H1 (cell line): ENCODE results near the gene SNRPD3.

Experiments
- POLR2A ChIP-seq, 2 experiments: IDR thresholded peaks; 1 replicate in 1 of 2; 2 replicates in 1 of 2; pipeline ENCODE4 v1.6.1; 2011; ENCODE audit warnings: low read depth in 2 of 2, low read length in 2 of 2, mild to moderate bottlenecking in 2 of 2; ENCODE audit errors: control extremely low read depth in 1 of 2
- ZNF274 ChIP-seq: IDR thresholded peaks from 2 replicates; pipeline ENCODE4 v1.7.0; 2012; ENCODE audit warnings: low read length, borderline replicate concordance; ENCODE audit errors: extremely low read depth
- TF ChIP-seq, protein P1 (sequence below), 3 experiments: IDR thresholded peaks; 1 replicate in 2 of 3; 2 replicates in 1 of 3; pipeline versions ENCODE4 v1.5.1 to v1.6.1; 2011; ENCODE audit warnings: low read length in 3 of 3, mild to moderate bottlenecking in 3 of 3, inconsistent platforms in 2 of 3, low read depth in 1 of 3, moderate library complexity in 1 of 3; ENCODE audit not compliant: insufficient read depth in 1 of 3; ENCODE audit errors: control extremely low read depth in 1 of 3

DNA sequence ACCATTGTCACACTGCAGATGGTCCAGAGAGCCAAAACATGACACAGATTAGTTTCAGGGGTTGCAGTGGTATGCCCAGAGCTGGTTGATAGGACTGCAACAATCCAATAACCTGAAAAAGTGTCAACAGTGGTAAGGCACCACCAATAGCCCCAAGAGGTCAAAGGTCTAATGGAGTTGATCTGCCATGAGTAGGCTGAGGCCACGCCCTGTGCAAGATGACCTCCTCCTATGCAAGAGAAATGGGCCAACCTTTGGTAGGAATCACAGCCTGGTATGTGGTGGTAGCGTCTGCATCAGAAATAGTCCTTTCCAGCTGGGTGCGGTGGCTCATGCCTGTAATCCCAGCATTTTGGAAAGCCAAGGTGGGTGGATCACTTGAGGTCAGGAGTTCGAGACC lies 20.5 kb upstream of the SNRPD3 start:
- TF ChIP-seq, protein P1, sequence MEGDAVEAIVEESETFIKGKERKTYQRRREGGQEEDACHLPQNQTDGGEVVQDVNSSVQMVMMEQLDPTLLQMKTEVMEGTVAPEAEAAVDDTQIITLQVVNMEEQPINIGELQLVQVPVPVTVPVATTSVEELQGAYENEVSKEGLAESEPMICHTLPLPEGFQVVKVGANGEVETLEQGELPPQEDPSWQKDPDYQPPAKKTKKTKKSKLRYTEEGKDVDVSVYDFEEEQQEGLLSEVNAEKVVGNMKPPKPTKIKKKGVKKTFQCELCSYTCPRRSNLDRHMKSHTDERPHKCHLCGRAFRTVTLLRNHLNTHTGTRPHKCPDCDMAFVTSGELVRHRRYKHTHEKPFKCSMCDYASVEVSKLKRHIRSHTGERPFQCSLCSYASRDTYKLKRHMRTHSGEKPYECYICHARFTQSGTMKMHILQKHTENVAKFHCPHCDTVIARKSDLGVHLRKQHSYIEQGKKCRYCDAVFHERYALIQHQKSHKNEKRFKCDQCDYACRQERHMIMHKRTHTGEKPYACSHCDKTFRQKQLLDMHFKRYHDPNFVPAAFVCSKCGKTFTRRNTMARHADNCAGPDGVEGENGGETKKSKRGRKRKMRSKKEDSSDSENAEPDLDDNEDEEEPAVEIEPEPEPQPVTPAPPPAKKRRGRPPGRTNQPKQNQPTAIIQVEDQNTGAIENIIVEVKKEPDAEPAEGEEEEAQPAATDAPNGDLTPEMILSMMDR (IDR thresholded peaks at IDR 0.05; ENCODE audit: control extremely low read depth in 1 of 3, insufficient read depth in 1 of 3, low read depth in 1 of 3, low read length in 3 of 3): no peak
- TF ChIP-seq ZNF274 (no peak), POLR2A (IDR thresholded peaks at IDR 0.05; ENCODE audit: control extremely low read depth in 1 of 2, low read depth in 2 of 2, low read length in 2 of 2) (no peak)
